Left cardiac atrium (tissue), 4 donors: Measurements from ENCODE around the gene CMYA5. TPM values are rescaled to one million over a fixed set of nuclear protein-coding genes. Genes with fewer than 3 reads are reported as not detected.

ENCODE experiments used
- ATAC-seq, 2 donors: fragments of 200-7000 bp; cut with Tn5 transposase; one replicate each; pipeline ENCODE4 v1.9.1; 2020; ENCODE audit warnings: mild to moderate bottlenecking in 2 of 2, moderate library complexity in 2 of 2
- DNase-seq: peaks from one replicate; pipeline ENCODE4 v3.0.0-alpha.2; 2020
- intact Hi-C, 2 donors: fragments of 100-400 bp; cut with DNase I; formaldehyde crosslinking; loops; one replicate each; pipeline versions ENCODE4 v1.14.1 to v1.15.1; 2022 to 2023
- total RNA-seq, 2 donors: library from RNA; stranded (reverse); fragmentation: NEBNext Ultra II Directional; extraction: Animal tissue kit (Norgen Biotek cat#: 25700); gene quantifications; one replicate each; pipeline ENCODE4 v1.2.1, GENCODE V29; 2021
- donor health status: DM: no; HTN: yes; CAD: no.
- donor health status: DM: no; HTN: yes; CAD: no; lungs with severe emphysema.
- donor health status: DM: yes; HTN: yes; CAD: no.
- donor health status: Dilated cardiomyopathy.

CMYA5 gene
- total RNA-seq, 2 donors from 2014 or later, result 466 to 773 TPM

- no peak for ATAC-seq
- intact Hi-C loops, result no loop called here
- DNase-seq, result no peak
Observed at GRCh38 chr5:79842991-79843390, 153.4 kb downstream of the CMYA5 start.

GRCh38 chr5:79843450-79844388, 154.1 kb downstream of the CMYA5 start:
- ATAC-seq (no peak), DNase-seq (no peak)
- intact Hi-C loops, result no loop called here

- no peak for DNase-seq
- intact Hi-C loops, result no loop called here
- ATAC-seq, result no peak
Observed at GRCh38 chr5:79844571-79844970, 154.9 kb downstream of the CMYA5 start.

GRCh38 chr5:79845448-79846197, 156.0 kb downstream of the CMYA5 start:
- no peak for DNase-seq
- intact Hi-C loops, result no loop called here
- ATAC-seq, result peak in 1 of 2 donors; percentile 71

GRCh38 chr5:79846198-79846521, 156.5 kb downstream of the CMYA5 start:
- ATAC-seq (peak in 1 of 2 donors; percentile 52), DNase-seq (no peak)
- intact Hi-C loops, result no loop called here

- DNase-seq (no peak), ATAC-seq (no peak)
- intact Hi-C loops, result no loop called here
Observed at GRCh38 chr5:79847561-79847960, 157.9 kb downstream of the CMYA5 start.

- intact Hi-C loops, result no loop called here
- ATAC-seq (no peak), DNase-seq (no peak)
Observed at GRCh38 chr5:79849061-79849460, 159.4 kb downstream of the CMYA5 start.

Other genes starting within 250 kb of the CMYA5 start
- gene HOMER1, start 175.7 kb upstream of the CMYA5 start, total RNA-seq, result 10 to 100 TPM; 25.6 to 35.4 TPM
- 10 to 100 TPM; 27.8 to 34.6 TPM for gene TENT2, start 77.4 kb upstream of the CMYA5 start, total RNA-seq